GM06990 (cell line): ENCODE measurements around the gene LAMA2.

ENCODE experiments used
- DNase-seq: peaks from one replicate; pipeline ENCODE4 v3.0.0-alpha.2; 2011; ENCODE audit not compliant: insufficient read length; ENCODE audit errors: extremely low read depth
- H3K27me3 ChIP-seq: replicated peaks from 2 replicates; pipeline ENCODE4 v1.6.0; 2011; ENCODE audit warnings: low read length; ENCODE audit not compliant: control insufficient read depth, insufficient read depth
- H3K36me3 ChIP-seq: 2 replicates; pipeline ENCODE4 v1.5.1; 2011; ENCODE audit warnings: low read length; ENCODE audit not compliant: control insufficient read depth, insufficient read depth
- H3K4me3 ChIP-seq: replicated peaks from 2 replicates; pipeline ENCODE4 v1.5.1; 2011; ENCODE audit warnings: low read depth, mild to moderate bottlenecking, control low read depth, low read length
- TF ChIP-seq, protein P1 (sequence below): IDR thresholded peaks from 2 replicates; pipeline ENCODE4 v1.5.1; 2011; ENCODE audit warnings: low read length, control low read depth, mild to moderate bottlenecking, inconsistent platforms; ENCODE audit not compliant: insufficient read depth, poor library complexity, severe bottlenecking

The LAMA2 gene

DNA sequence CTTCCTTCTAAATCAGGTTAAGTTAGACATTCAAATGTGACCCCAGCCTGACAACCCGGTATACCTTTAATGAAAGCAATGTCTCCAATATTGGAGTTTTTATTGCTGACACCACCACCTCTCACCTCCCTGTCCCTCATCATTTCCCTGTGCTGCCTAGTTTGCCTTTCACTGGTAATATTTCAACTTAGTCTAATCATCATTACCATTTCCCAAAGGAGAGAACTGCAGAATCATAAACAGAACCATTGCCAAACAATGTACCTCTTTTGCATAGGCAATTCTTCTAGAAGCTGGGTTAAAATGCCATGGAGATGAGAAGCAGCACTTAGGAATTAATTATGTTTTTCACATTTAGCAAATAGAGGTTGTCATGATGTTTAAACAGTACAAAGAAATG lies 370.3 kb downstream of the LAMA2 start:
- no peak overlapping the region for H3K4me3 ChIP-seq
- no peak for DNase-seq
- H3K36me3 ChIP-seq, result no peaks in the 10 kb centered on the region
- TF ChIP-seq, protein P1, sequence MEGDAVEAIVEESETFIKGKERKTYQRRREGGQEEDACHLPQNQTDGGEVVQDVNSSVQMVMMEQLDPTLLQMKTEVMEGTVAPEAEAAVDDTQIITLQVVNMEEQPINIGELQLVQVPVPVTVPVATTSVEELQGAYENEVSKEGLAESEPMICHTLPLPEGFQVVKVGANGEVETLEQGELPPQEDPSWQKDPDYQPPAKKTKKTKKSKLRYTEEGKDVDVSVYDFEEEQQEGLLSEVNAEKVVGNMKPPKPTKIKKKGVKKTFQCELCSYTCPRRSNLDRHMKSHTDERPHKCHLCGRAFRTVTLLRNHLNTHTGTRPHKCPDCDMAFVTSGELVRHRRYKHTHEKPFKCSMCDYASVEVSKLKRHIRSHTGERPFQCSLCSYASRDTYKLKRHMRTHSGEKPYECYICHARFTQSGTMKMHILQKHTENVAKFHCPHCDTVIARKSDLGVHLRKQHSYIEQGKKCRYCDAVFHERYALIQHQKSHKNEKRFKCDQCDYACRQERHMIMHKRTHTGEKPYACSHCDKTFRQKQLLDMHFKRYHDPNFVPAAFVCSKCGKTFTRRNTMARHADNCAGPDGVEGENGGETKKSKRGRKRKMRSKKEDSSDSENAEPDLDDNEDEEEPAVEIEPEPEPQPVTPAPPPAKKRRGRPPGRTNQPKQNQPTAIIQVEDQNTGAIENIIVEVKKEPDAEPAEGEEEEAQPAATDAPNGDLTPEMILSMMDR, result no peak
- H3K27me3 ChIP-seq, result no peaks in the 10 kb centered on the region

DNA sequence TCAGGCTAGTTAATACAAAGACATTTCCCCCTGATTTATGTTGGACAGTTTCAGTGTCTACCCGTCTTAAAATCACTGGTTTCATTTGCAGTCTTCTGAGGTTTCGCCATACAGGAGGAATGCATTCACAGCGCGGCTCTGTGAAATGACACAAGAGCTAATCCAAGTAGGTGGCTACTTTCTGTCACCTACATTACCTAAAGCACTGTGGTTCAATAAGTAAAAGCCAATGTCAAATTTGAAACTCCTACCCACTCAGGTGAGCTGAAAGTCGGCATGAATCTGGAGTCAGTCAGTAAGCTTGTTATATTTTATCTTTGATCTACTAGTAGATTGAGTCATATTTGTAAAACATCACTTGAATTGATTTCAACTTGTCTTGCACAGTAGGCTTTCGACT lies 370.8 kb downstream of the LAMA2 start:
- no peak for DNase-seq
- H3K36me3 ChIP-seq, result no peaks in the 10 kb centered on the region
- no peaks in the 10 kb centered on the region for H3K27me3 ChIP-seq
- H3K4me3 ChIP-seq, result no peak overlapping the region
- TF ChIP-seq, protein P1, result no peak

DNA sequence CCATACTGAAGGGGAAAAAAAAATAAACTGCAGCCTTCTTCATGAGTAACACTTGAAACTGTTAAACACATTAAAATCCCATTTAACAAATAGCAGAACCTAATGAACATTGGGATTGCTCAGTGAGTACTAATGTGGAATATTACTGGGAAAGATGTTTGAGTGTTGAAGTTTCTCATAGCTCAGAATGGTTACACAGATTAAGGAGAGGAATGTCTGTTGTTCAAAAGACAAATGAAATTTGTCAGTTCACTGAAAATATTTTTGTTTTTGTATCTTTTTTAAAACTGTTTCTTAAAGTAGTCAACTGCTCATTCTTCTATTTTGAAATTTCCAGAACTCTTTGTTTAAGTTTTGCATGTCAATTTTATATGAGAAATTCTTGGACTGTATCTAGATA lies 374.3 kb downstream of the LAMA2 start:
- TF ChIP-seq, protein P1, result no peak
- Histone ChIP-seq H3K36me3 (no peaks in the 10 kb centered on the region), H3K27me3 (no peaks in the 10 kb centered on the region), H3K4me3 (no peak overlapping the region)
- DNase-seq, result no peak

DNA sequence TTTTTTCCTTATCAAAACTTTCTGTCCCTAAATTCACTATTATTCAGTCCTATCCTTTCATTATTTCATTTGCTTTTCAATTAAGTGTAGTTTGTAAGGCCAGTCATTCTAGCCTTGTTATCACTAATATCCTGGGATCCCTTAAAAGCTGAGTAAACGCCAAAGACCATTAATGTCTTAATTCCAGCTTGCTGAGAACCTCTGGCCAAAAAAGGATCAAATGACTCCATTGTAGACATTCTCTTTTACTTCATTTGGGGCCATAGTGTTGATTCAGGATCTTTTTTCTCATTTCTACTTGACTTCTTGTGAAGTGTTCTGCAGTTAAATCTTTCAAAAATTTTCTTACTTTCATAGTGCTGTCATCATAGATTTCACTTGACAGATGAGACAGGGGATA lies 379.7 kb downstream of the LAMA2 start:
- no peak for DNase-seq

DNA sequence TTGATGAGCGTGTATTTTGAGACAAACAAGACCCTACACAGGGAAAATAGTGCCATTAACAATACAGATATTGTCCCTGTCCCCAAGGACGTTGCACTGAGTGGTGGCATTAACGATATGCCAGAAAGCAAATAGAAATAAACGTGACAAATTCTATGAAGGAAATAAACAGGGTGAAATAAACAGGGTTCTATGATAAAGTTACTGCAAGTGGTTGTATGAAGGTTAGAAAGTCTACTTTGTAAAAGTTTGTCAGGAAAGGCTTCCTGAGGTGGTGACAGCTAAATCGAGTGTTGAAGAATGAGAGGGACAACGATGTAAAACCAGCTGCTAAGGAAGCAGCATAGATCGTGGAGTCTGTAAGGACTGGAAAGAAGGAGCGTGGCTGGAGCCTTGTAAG lies 380.2 kb downstream of the LAMA2 start:
- TF ChIP-seq, protein P1, result no peak
- DNase-seq, result no peak
- no peaks in the 10 kb centered on the region for H3K36me3 ChIP-seq
- H3K27me3 ChIP-seq, result no peaks in the 10 kb centered on the region
- H3K4me3 ChIP-seq, result no peak overlapping the region

More for the DNA sequence above, 379.7 kb downstream of the LAMA2 start:
- Histone ChIP-seq H3K36me3 (no peaks in the 10 kb centered on the region), H3K4me3 (no peak overlapping the region), H3K27me3 (no peaks in the 10 kb centered on the region)
- TF ChIP-seq, protein P1, result no peak

DNA sequence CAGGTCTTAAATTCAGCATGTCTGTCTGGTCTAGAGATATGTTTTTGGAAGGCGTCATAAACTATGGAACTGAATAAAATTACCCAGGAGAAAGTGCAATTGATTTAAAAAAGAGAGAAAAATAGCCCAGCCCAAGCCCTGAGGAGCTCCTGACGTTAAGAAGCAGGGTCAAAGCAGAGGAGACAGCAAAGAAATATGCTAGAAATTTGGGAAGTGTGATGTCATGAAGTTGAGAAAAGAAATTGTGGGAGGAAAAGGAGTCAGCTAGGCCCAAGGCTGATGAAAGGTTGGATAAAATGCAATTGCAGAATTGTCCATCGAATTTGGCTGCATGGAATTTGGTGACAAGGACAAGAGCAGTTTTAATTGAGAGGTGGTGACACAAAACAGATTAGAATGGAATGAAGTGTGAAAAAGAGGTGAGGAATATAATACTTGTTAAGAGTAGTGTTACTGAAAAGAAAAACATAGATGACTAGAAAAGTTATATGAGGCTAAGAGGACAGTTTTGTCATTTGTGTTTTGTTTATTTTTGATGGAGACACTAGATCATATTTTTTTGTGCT lies 381.6 kb downstream of the LAMA2 start:
- Histone ChIP-seq H3K4me3 (no peak overlapping the region), H3K36me3 (no peaks in the 10 kb centered on the region), H3K27me3 (no peaks in the 10 kb centered on the region)
- TF ChIP-seq, protein P1, result no peak
- no peak for DNase-seq
